ENCODE measurements around the gene PLXNB3. TPM values are rescaled to one million over a fixed set of nuclear protein-coding genes. Genes with fewer than 3 reads are reported as not detected.

PLXNB3 gene
- total and polyA plus RNA-seq, 12 donors, result 1.1 to 119 (median 41.4) TPM

DNA sequence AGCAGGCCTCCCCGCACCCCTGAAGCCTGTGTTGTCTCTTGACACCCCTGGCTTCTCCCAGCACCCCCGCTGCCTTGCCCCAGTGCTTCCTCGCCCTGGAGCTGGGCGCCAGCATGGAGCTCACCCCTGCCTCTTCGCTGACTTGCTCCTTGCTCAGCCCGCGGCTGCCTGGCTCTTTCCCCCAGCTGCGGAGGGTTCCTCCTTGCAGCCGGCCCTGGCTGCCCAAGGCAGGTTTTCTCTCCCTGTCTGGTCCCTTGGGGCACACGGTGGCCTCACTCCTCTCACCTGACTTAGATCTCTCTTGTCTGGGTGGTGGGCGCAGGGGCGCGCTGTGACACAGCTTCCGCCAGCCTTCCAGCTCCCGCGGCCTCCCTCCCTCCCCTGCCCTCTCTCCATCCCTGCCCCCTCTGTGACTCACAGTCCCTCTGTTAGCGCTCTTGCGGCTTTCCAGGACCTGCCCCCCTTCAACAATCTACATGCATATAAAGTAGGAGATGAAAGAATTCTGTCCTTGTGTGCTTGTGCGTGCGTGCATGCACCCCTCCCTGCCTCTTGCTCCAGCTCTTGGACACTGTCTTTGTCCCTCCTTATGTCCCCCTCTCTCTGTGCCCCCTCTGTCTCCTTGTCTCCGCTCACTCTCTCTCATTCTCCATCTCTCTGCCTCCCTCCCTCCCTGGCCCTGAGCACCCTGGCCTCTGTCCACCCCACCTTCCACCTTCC, 2.2 kb downstream of the PLXNB3 start:
- Histone ChIP-seq H3K9me3 (replicated peaks in 1 of 3) (no peaks in the 10 kb centered on the region), H3K27me3 (no peaks in the 10 kb centered on the region), H3K27ac (peak overlapping the region; percentile 21 to 87 (median 75)), H3K4me3 (peak overlapping the region in 1 of 4 donors; percentile 42), H3K4me1 (replicated peaks in 1 of 2) (peaks cover 0 to 18% of the 10 kb centered on the region in 2 donors), H3K36me3 (replicated peaks in 1 of 2) (peaks cover 0 to 8% of the 10 kb centered on the region in 2 donors)
- WGBS, 4 donors, result 13 to 57% (median 33%) methylated on average over 17 to 21 of the region's 21 CpGs
- TF ChIP-seq, protein P1, sequence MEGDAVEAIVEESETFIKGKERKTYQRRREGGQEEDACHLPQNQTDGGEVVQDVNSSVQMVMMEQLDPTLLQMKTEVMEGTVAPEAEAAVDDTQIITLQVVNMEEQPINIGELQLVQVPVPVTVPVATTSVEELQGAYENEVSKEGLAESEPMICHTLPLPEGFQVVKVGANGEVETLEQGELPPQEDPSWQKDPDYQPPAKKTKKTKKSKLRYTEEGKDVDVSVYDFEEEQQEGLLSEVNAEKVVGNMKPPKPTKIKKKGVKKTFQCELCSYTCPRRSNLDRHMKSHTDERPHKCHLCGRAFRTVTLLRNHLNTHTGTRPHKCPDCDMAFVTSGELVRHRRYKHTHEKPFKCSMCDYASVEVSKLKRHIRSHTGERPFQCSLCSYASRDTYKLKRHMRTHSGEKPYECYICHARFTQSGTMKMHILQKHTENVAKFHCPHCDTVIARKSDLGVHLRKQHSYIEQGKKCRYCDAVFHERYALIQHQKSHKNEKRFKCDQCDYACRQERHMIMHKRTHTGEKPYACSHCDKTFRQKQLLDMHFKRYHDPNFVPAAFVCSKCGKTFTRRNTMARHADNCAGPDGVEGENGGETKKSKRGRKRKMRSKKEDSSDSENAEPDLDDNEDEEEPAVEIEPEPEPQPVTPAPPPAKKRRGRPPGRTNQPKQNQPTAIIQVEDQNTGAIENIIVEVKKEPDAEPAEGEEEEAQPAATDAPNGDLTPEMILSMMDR (IDR thresholded peaks at IDR 0.05), result no peak
- TF ChIP-seq POLR2A (IDR thresholded peaks at IDR 0.05), result peak in 1 of 2 donors; percentile 39
- intact Hi-C loops (cut with DNase I), result loop anchor here in 1 of 2 donors (5.0 kb wide), 1 partner anchor 191 kb away; no protein-coding TSS in a partner anchor
- peak; percentile 54 to 78 (median 73) for DNase-seq

DNA sequence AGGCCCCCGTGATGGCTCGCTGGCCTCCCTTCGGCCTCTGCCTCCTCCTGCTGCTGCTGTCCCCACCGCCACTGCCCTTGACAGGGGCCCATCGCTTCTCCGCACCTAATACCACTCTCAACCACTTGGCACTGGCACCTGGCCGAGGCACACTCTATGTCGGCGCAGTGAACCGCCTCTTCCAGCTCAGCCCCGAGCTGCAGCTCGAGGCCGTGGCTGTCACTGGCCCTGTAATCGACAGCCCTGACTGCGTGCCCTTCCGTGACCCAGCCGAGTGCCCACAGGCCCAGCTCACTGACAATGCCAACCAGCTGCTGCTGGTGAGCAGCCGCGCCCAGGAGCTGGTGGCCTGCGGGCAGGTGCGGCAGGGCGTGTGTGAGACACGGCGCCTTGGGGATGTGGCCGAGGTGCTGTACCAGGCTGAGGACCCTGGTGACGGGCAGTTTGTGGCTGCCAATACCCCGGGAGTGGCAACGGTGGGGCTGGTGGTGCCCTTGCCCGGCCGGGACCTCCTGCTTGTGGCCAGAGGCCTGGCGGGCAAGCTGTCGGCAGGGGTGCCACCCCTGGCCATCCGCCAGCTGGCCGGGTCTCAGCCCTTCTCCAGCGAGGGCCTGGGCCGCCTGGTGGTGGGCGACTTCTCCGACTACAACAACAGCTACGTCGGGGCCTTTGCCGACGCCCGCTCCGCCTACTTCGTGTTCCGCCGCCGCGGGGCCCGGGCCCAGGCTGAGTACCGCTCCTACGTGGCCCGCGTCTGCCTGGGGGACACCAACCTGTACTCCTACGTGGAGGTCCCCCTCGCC, 3.0 kb downstream of the PLXNB3 start:
- intact Hi-C loops (cut with DNase I), result loop anchor here in 1 of 2 donors (5.0 kb wide), 1 partner anchor 190 kb away; no protein-coding TSS in a partner anchor
- WGBS, 4 donors, result 43 to 78% (median 66%) methylated on average over 6 to 56 of the region's 56 CpGs
- peaks cover 0 to 18% of the 10 kb centered on the region in 2 donors for H3K4me1 ChIP-seq (replicated peaks in 1 of 2)
- no peaks in the 10 kb centered on the region for H3K27me3 ChIP-seq
- peaks cover 0 to 10% of the 10 kb centered on the region in 2 donors for H3K36me3 ChIP-seq (replicated peaks in 1 of 2)
- peak; percentile 49 to 83 (median 77) for DNase-seq
- no peak overlapping the region for H3K4me3 ChIP-seq
- H3K9me3 ChIP-seq (replicated peaks in 1 of 3), result no peaks in the 10 kb centered on the region
- peak overlapping the region; percentile 21 to 87 (median 75) for H3K27ac ChIP-seq
- peak in 1 of 2 donors; percentile 34 for TF ChIP-seq POLR2A (IDR thresholded peaks at IDR 0.05)
- TF ChIP-seq, protein P1 (IDR thresholded peaks at IDR 0.05), result peak in 4 of 6 experiments; percentile 17 to 36 (median 20)

DNA sequence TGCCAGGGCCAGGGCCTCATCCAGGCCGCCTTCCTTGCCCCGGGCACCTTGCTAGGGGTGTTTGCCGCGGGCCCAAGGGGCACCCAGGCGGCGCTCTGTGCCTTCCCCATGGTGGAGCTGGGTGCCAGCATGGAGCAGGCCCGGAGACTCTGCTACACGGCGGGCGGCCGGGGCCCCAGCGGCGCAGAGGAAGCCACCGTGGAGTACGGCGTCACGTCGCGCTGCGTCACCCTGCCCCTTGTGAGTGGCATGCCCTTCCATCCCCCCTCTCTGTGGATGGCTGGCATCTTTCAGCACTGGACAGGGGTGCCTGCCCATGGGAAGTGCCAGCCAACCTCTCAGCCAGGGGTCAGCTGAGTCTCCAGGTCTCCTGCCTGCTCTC, 3.6 kb downstream of the PLXNB3 start:
- intact Hi-C loops (cut with DNase I), result loop anchor here in 1 of 2 donors (5.0 kb wide), 1 partner anchor 190 kb away; no protein-coding TSS in a partner anchor
- H3K4me1 ChIP-seq (replicated peaks in 1 of 2), result peaks cover 0 to 18% of the 10 kb centered on the region in 2 donors
- no peak for TF ChIP-seq POLR2A (IDR thresholded peaks at IDR 0.05)
- TF ChIP-seq, protein P1 (IDR thresholded peaks at IDR 0.05), result no peak
- no peak overlapping the region for H3K4me3 ChIP-seq
- peak overlapping the region in 2 of 5 donors; percentile 43 to 87 for H3K27ac ChIP-seq
- H3K9me3 ChIP-seq (replicated peaks in 1 of 3), result no peaks in the 10 kb centered on the region
- H3K36me3 ChIP-seq (replicated peaks in 1 of 2), result peaks cover 0 to 10% of the 10 kb centered on the region in 2 donors
- no peaks in the 10 kb centered on the region for H3K27me3 ChIP-seq
- peak in 1 of 7 donors; percentile 11 for DNase-seq
- WGBS, 4 donors, result 88 to 97% methylated on average over 20 of the region's 20 CpGs; no CpG with 5 or more reads in 2 of the 4 donors

Data from adrenal gland (tissue), 12 donors.